OCI-LY1 (cell line): ENCODE data around the gene MPPED1.

Source experiments
- EZH2 ChIP-seq: fragments of 200-600 bp; sonication (generic), shearing (Covaris generic); IDR thresholded peaks from 2 replicates; pipeline ENCODE4 v1.8.0; 2017; ENCODE audit warnings: borderline replicate concordance, mixed run types, mild to moderate bottlenecking, antibody characterized with exemption, low read length, moderate library complexity, mixed read lengths
- TF ChIP-seq, protein P1 (sequence below): fragments of 200-600 bp; sonication (generic), shearing (Covaris generic); IDR thresholded peaks from 2 replicates; pipeline ENCODE4 v1.5.1; 2017; ENCODE audit warnings: mild to moderate bottlenecking, antibody characterized with exemption, low read length, moderate library complexity, mixed read lengths

DNA sequence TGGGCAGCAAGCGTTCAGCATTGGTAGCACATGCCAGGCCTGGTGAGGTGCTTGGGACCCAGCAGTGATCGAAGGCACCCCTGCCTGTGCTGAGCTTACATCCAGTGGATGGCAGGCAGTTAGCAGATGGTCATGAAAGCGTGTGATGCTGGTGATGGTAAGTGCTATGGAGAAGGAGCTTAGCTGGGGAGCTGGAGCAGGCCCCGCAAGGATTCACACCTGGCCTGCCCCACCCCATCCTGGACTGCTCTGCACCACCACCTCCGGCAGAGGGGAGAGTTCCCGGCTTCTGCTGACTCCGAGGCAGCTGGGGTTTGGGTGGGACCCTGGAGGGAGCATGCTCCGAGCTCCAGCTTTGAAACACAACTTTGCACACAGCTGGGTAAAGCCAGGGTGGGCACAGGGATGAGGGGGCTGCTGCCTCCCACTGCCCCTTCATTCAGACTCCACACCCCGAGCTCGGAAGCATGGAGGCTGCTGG lies 16.2 kb downstream of the MPPED1 start:
- TF ChIP-seq EZH2, result no peak
- TF ChIP-seq, protein P1, sequence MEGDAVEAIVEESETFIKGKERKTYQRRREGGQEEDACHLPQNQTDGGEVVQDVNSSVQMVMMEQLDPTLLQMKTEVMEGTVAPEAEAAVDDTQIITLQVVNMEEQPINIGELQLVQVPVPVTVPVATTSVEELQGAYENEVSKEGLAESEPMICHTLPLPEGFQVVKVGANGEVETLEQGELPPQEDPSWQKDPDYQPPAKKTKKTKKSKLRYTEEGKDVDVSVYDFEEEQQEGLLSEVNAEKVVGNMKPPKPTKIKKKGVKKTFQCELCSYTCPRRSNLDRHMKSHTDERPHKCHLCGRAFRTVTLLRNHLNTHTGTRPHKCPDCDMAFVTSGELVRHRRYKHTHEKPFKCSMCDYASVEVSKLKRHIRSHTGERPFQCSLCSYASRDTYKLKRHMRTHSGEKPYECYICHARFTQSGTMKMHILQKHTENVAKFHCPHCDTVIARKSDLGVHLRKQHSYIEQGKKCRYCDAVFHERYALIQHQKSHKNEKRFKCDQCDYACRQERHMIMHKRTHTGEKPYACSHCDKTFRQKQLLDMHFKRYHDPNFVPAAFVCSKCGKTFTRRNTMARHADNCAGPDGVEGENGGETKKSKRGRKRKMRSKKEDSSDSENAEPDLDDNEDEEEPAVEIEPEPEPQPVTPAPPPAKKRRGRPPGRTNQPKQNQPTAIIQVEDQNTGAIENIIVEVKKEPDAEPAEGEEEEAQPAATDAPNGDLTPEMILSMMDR, result no peak
